ENCODE data around the gene C6orf132. TPM values are rescaled to one million over a fixed set of nuclear protein-coding genes. Genes with fewer than 3 reads are reported as not detected.

C6orf132 gene
- total and polyA plus RNA-seq, 9 of the 15 experiments (the other 6 are each of a cell fraction or from before 2014, with no cell fraction given) = 0.06 to 0.35 (median 0.14) TPM

- TF ChIP-seq NFIX (CRISPR knock-in tag; IDR thresholded peaks at IDR 0.05; ENCODE audit: low read depth) (no peak), BCOR (IDR thresholded peaks at IDR 0.05) (peak; percentile 43; the same call in 1 of the 2 replicates), NFE2L1 (tag; IDR thresholded peaks at IDR 0.05; ENCODE audit: borderline replicate concordance, low read depth) (peak; percentile 55; the same call in 1 of the 2 replicates), RBFOX2 (IDR thresholded peaks at IDR 0.05; ENCODE audit: low read depth, low read length) (peak; percentile 29; the same call in 1 of the 2 replicates), ZNF23 (CRISPR knock-in tag; IDR thresholded peaks at IDR 0.05) (no peak), ESRRB (CRISPR knock-in tag; IDR thresholded peaks at IDR 0.05; ENCODE audit: borderline replicate concordance) (no peak), DIDO1 (tag; IDR thresholded peaks at IDR 0.05; ENCODE audit: low read depth) (no peak), ZNF239 (CRISPR knock-in tag; IDR thresholded peaks at IDR 0.05) (no peak), PCBP2 (IDR thresholded peaks at IDR 0.05; ENCODE audit: low read depth, low read length, poor library complexity, severe bottlenecking) (no peak), NFRKB (IDR thresholded peaks at IDR 0.05; ENCODE audit: low read depth) (peak; percentile 80; the same call in 1 of the 2 replicates), NR4A1 (CRISPR knock-in tag; IDR thresholded peaks at IDR 0.05) (0 out of 2 replicates have a peak, but pooled peaks have one; percentile 44), NR4A1 (tag; IDR thresholded peaks at IDR 0.05) (no peak), MLLT1 (IDR thresholded peaks at IDR 0.05) (peak in 1 of 2 experiments; percentile 13; a peak in 1 of 4 replicates), GABPB1 (CRISPR knock-in tag; IDR thresholded peaks at IDR 0.05) (peak; percentile 52; the same call in 1 of the 2 replicates), PREB (CRISPR knock-in tag; IDR thresholded peaks at IDR 0.05) (no peak), CHD1 (IDR thresholded peaks at IDR 0.05; ENCODE audit: low read length) (no peak), MIER1 (IDR thresholded peaks at IDR 0.05; ENCODE audit: low read depth) (no peak), SAFB (IDR thresholded peaks at IDR 0.05; ENCODE audit: borderline replicate concordance, low read depth, low read length) (no peak), HLTF (IDR thresholded peaks at IDR 0.05) (no peak), HDGF (IDR thresholded peaks at IDR 0.05) (peak; percentile 81; the same call in 1 of the 2 replicates), HIVEP1 (CRISPR knock-in tag; IDR thresholded peaks at IDR 0.05) (0 out of 2 replicates have a peak, but pooled peaks have one; percentile 18), ZMIZ1 (IDR thresholded peaks at IDR 0.05; ENCODE audit: low read depth in 2 of 2, low read length in 2 of 2) (peak in 1 of 2 experiments; percentile 28; a peak in 1 of 4 replicates), GABPB2 (CRISPR knock-in tag; conservative IDR thresholded peaks at IDR 0.05) (no peak)
Measured at GRCh38 chr6:42136508-42137193, 5.8 kb downstream of the C6orf132 start (continued).

All from K562 (cell line).